Coronary artery (tissue), 2 donors: Measurements from ENCODE around the gene KLRF1.

Source experiments
- DNase-seq: peaks from one replicate; pipeline ENCODE4 v3.0.0-alpha.2; 2017; ENCODE audit warnings: low spot score
- H3K27ac ChIP-seq, 2 donors: fragments of 200-600 bp; sonication (generic); one replicate each; pipeline ENCODE4 v1.5.1; 2016 to 2019
- H3K4me3 ChIP-seq: fragments of 200-600 bp; sonication (generic); 2 replicates; pipeline ENCODE4 v1.5.1; 2016; ENCODE audit warnings: mild to moderate bottlenecking, moderate library complexity
- TF ChIP-seq, protein P1 (sequence below): fragments of 200-600 bp; sonication (generic); IDR thresholded peaks from one replicate; pipeline ENCODE4 v1.5.1; 2019; ENCODE audit warnings: antibody characterized with exemption

The KLRF1 gene

DNA sequence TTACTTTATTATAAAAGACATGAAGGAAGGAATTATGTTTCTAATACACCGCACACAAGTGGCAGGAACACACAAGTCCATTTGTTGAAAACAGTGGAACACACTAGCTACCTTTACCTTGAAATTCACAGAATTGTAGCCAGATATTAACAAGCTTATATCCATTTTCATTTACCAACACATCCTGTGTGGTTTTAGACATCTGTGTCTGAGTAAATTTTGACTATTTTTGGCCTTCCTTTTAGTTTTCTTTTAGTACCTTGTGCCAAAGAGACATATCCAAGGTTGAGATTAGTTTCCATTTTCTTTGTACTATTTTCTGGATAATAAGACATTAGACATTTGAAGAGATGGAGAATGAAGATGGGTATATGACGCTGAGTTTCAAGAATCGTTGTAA is 54.0 kb downstream of the KLRF1 start, which contains the start of gene KLRF2:
KLRF2 (plus strand) TSS at position 244 of the 400 bp plus-strand sequence; CDS start at position 351, 107 bp downstream.
- TF ChIP-seq, protein P1, sequence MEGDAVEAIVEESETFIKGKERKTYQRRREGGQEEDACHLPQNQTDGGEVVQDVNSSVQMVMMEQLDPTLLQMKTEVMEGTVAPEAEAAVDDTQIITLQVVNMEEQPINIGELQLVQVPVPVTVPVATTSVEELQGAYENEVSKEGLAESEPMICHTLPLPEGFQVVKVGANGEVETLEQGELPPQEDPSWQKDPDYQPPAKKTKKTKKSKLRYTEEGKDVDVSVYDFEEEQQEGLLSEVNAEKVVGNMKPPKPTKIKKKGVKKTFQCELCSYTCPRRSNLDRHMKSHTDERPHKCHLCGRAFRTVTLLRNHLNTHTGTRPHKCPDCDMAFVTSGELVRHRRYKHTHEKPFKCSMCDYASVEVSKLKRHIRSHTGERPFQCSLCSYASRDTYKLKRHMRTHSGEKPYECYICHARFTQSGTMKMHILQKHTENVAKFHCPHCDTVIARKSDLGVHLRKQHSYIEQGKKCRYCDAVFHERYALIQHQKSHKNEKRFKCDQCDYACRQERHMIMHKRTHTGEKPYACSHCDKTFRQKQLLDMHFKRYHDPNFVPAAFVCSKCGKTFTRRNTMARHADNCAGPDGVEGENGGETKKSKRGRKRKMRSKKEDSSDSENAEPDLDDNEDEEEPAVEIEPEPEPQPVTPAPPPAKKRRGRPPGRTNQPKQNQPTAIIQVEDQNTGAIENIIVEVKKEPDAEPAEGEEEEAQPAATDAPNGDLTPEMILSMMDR, result no peak

DNA sequence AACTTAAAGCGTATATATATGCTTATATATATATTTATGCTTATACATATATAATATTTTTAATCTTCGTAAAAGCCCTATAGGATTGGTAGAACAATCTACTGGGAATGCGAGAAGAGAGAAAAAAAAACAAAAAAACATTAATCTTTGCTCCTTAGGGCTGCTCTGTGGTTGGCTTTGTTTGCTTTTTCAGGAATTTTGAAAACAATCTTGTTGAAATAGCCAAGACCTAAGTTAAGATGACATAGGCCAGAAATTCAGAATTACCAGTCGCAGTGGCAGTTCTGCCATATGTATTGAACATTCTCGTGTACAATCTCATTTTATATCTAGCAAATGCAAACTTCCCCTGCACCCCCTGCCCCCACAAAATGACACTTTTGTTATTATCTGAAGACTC is 54.7 kb downstream of the KLRF1 start:
- no peak overlapping the region for H3K4me3 ChIP-seq
- no peak overlapping the region for H3K27ac ChIP-seq
- TF ChIP-seq, protein P1, result no peak
- DNase-seq, result no peak

More for the DNA sequence above, 54.0 kb downstream of the KLRF1 start, which contains the start of gene KLRF2:
- no peak within 1 kb of the TSS for H3K4me3 ChIP-seq
- H3K27ac ChIP-seq, result no peak within 1 kb of the TSS
- DNase-seq, result no peak

GRCh38 chr12:9883175-9883574 is 55.9 kb downstream of the KLRF1 start:
- DNase-seq, result no peak
- no peak overlapping the region for H3K4me3 ChIP-seq
- TF ChIP-seq, protein P1, result no peak
- no peak overlapping the region for H3K27ac ChIP-seq

- no peak for DNase-seq
- Histone ChIP-seq H3K4me3 (no peak overlapping the region), H3K27ac (no peak overlapping the region)
- TF ChIP-seq, protein P1, result no peak
These were observed 61.5 kb downstream of the KLRF1 start for GRCh38 chr12:9888665-9889273.
